ENCODE measurements around the gene ASXL2.

GRCh38 chr2:25690058-25690457 is 188.2 kb downstream of the ASXL2 start:
- TF ChIP-seq ARNTL (CRISPR knock-in tag; IDR thresholded peaks at IDR 0.05; ENCODE audit: borderline replicate concordance, low read depth) (no peak), ZFP3 (CRISPR knock-in tag; IDR thresholded peaks at IDR 0.05) (no peak), ZNF8 (CRISPR knock-in tag; IDR thresholded peaks at IDR 0.05) (no peak)

Data from SK-N-SH treated with all-trans-retinoic acid at 6 μM for 48 hours (cell line).